Measurements from ENCODE around the gene TTBK1. TPM values are rescaled to one million over a fixed set of nuclear protein-coding genes. Genes with fewer than 3 reads are reported as not detected.

TTBK1 gene
- total and polyA plus RNA-seq, 10 of the 15 experiments (the other 5 are each of a cell fraction or from before 2014, with no cell fraction given) = 0.05 to 0.27 TPM; not detected in 8

- TF ChIP-seq, protein P1, sequence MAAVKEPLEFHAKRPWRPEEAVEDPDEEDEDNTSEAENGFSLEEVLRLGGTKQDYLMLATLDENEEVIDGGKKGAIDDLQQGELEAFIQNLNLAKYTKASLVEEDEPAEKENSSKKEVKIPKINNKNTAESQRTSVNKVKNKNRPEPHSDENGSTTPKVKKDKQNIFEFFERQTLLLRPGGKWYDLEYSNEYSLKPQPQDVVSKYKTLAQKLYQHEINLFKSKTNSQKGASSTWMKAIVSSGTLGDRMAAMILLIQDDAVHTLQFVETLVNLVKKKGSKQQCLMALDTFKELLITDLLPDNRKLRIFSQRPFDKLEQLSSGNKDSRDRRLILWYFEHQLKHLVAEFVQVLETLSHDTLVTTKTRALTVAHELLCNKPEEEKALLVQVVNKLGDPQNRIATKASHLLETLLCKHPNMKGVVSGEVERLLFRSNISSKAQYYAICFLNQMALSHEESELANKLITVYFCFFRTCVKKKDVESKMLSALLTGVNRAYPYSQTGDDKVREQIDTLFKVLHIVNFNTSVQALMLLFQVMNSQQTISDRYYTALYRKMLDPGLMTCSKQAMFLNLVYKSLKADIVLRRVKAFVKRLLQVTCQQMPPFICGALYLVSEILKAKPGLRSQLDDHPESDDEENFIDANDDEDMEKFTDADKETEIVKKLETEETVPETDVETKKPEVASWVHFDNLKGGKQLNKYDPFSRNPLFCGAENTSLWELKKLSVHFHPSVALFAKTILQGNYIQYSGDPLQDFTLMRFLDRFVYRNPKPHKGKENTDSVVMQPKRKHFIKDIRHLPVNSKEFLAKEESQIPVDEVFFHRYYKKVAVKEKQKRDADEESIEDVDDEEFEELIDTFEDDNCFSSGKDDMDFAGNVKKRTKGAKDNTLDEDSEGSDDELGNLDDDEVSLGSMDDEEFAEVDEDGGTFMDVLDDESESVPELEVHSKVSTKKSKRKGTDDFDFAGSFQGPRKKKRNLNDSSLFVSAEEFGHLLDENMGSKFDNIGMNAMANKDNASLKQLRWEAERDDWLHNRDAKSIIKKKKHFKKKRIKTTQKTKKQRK (IDR thresholded peaks at IDR 0.05; ENCODE audit: low read depth, low read length) = no peak
- TF ChIP-seq MYC (IDR thresholded peaks at IDR 0.05; ENCODE audit: insufficient read depth, insufficient read length, insufficient replicate concordance, low read length, severe bottlenecking) (no peak), IRF3 (IDR thresholded peaks at IDR 0.05) (no peak), IRF4 (IDR thresholded peaks at IDR 0.05; ENCODE audit: low read depth, low read length) (no peak), TBL1XR1 (IDR thresholded peaks at IDR 0.05; ENCODE audit: low read depth, low read length) (no peak), DPF2 (IDR thresholded peaks at IDR 0.05) (no peak), CHD1 (IDR thresholded peaks at IDR 0.05; ENCODE audit: low read depth, low read length) (no peak), SREBF1 (IDR thresholded peaks at IDR 0.05; ENCODE audit: low read length) (no peak)
- TF ChIP-seq, protein P2, sequence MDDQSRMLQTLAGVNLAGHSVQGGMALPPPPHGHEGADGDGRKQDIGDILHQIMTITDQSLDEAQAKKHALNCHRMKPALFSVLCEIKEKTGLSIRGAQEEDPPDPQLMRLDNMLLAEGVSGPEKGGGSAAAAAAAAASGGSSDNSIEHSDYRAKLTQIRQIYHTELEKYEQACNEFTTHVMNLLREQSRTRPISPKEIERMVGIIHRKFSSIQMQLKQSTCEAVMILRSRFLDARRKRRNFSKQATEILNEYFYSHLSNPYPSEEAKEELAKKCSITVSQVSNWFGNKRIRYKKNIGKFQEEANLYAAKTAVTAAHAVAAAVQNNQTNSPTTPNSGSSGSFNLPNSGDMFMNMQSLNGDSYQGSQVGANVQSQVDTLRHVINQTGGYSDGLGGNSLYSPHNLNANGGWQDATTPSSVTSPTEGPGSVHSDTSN (IDR thresholded peaks at IDR 0.05; ENCODE audit: insufficient replicate concordance, low read depth, low read length) = peak; percentile 90
- TF ChIP-seq, protein P3, sequence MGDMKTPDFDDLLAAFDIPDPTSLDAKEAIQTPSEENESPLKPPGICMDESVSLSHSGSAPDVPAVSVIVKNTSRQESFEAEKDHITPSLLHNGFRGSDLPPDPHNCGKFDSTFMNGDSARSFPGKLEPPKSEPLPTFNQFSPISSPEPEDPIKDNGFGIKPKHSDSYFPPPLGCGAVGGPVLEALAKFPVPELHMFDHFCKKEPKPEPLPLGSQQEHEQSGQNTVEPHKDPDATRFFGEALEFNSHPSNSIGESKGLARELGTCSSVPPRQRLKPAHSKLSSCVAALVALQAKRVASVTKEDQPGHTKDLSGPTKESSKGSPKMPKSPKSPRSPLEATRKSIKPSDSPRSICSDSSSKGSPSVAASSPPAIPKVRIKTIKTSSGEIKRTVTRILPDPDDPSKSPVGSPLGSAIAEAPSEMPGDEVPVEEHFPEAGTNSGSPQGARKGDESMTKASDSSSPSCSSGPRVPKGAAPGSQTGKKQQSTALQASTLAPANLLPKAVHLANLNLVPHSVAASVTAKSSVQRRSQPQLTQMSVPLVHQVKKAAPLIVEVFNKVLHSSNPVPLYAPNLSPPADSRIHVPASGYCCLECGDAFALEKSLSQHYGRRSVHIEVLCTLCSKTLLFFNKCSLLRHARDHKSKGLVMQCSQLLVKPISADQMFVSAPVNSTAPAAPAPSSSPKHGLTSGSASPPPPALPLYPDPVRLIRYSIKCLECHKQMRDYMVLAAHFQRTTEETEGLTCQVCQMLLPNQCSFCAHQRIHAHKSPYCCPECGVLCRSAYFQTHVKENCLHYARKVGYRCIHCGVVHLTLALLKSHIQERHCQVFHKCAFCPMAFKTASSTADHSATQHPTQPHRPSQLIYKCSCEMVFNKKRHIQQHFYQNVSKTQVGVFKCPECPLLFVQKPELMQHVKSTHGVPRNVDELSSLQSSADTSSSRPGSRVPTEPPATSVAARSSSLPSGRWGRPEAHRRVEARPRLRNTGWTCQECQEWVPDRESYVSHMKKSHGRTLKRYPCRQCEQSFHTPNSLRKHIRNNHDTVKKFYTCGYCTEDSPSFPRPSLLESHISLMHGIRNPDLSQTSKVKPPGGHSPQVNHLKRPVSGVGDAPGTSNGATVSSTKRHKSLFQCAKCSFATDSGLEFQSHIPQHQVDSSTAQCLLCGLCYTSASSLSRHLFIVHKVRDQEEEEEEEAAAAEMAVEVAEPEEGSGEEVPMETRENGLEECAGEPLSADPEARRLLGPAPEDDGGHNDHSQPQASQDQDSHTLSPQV (IDR thresholded peaks at IDR 0.05) = no peak
- TF ChIP-seq, protein P4, sequence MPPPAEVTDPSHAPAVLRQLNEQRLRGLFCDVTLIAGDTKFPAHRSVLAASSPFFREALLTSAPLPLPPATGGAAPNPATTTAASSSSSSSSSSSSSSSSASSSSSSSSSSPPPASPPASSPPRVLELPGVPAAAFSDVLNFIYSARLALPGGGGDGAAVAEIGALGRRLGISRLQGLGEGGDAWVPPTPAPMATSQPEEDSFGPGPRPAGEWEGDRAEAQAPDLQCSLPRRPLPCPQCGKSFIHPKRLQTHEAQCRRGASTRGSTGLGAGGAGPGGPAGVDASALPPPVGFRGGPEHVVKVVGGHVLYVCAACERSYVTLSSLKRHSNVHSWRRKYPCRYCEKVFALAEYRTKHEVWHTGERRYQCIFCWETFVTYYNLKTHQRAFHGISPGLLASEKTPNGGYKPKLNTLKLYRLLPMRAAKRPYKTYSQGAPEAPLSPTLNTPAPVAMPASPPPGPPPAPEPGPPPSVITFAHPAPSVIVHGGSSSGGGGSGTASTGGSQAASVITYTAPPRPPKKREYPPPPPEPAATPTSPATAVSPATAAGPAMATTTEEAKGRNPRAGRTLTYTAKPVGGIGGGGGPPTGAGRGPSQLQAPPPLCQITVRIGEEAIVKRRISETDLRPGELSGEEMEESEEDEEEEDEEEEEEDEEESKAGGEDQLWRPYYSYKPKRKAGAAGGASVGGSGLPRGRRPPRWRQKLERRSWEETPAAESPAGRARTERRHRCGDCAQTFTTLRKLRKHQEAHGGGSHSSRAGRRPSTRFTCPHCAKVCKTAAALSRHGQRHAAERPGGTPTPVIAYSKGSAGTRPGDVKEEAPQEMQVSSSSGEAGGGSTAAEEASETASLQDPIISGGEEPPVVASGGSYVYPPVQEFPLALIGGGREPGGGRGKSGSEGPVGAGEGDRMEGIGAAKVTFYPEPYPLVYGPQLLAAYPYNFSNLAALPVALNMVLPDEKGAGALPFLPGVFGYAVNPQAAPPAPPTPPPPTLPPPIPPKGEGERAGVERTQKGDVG (CRISPR knock-in tag; IDR thresholded peaks at IDR 0.05) = no peak
- TF ChIP-seq, protein P5, sequence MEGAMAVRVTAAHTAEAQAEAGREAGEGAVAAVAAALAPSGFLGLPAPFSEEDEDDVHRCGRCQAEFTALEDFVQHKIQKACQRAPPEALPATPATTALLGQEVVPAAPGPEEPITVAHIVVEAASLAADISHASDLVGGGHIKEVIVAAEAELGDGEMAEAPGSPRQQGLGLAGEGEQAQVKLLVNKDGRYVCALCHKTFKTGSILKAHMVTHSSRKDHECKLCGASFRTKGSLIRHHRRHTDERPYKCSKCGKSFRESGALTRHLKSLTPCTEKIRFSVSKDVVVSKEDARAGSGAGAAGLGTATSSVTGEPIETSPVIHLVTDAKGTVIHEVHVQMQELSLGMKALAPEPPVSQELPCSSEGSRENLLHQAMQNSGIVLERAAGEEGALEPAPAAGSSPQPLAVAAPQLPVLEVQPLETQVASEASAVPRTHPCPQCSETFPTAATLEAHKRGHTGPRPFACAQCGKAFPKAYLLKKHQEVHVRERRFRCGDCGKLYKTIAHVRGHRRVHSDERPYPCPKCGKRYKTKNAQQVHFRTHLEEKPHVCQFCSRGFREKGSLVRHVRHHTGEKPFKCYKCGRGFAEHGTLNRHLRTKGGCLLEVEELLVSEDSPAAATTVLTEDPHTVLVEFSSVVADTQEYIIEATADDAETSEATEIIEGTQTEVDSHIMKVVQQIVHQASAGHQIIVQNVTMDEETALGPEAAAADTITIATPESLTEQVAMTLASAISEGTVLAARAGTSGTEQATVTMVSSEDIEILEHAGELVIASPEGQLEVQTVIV (IDR thresholded peaks at IDR 0.05; ENCODE audit: borderline replicate concordance, partially characterized antibody) = no peak
Measured at GRCh38 chr6:43250992-43251373, 7.7 kb downstream of the TTBK1 start (continued).

Data from GM12878 (cell line).